Spleen (tissue), 7 donors: ENCODE results near the gene SEPTIN2.

ENCODE experiments used
- CTCF ChIP-seq, 11 experiments: fragments of 200-600 bp in 7 of 11; fragments of 450-650 bp in 4 of 11; sonication (generic) in 4 of 11; IDR thresholded peaks in 8 of 11; conservative IDR thresholded peaks in 3 of 11; 1 replicate in 7 of 11; 2 replicates in 4 of 11; pipeline versions ENCODE4 v1.4.0 to v1.8.0; 2016 to 2021; ENCODE audit warnings: antibody characterized with exemption in 11 of 11, inconsistent platforms in 4 of 11, mild to moderate bottlenecking in 1 of 11
- POLR2AphosphoS5 ChIP-seq, 3 donors: sonication (generic); formaldehyde crosslinking; IDR thresholded peaks; one replicate each; pipeline ENCODE4 v1.5.1; 2017; ENCODE audit warnings: antibody characterized with exemption in 3 of 3
- donor health status: DM: no; HTN: no; CAD: no; lungs with moderate emphysema.
- donor health status: DM: no; HTN: no; CAD: no.
- donor health status: DM: no; HTN: no; CAD: no.

GRCh38 chr2:241334813-241335212 is 19.1 kb downstream of the SEPTIN2 start:
- TF ChIP-seq POLR2AphosphoS5 (IDR thresholded peaks at IDR 0.05) (no peak), CTCF (IDR thresholded peaks at IDR 0.05 in 8 of 11, conservative IDR thresholded peaks at IDR 0.05 in 3 of 11) (no peak)
